Liver (tissue), 9 donors: ENCODE measurements around the gene DCP2. TPM values are rescaled to one million over a fixed set of nuclear protein-coding genes. Genes with fewer than 3 reads are reported as not detected.

Experiments
- DNase-seq: peaks from one replicate; pipeline ENCODE4 v3.0.0-alpha.2; 2017; ENCODE audit warnings: low spot score
- H3K27ac ChIP-seq, 2 donors: one replicate each; pipeline ENCODE4 v1.7.0; 2013; ENCODE audit warnings: inconsistent platforms in 2 of 2, low read length in 2 of 2, control low read depth in 1 of 2, low read depth in 1 of 2, mild to moderate bottlenecking in 1 of 2
- H3K27me3 ChIP-seq, 4 donors: one replicate each; pipeline versions ENCODE4 v1.6.1 to v1.7.0; 2013; ENCODE audit warnings: low read length in 3 of 4, inconsistent platforms in 1 of 4, mild to moderate bottlenecking in 1 of 4, moderate library complexity in 1 of 4; ENCODE audit not compliant: control insufficient read depth in 4 of 4, insufficient read depth in 4 of 4
- H3K36me3 ChIP-seq, 4 donors: one replicate each; pipeline versions ENCODE4 v1.6.1 to v1.7.0; 2013; ENCODE audit warnings: low read length in 3 of 4, mild to moderate bottlenecking in 3 of 4, low read depth in 1 of 4, moderate library complexity in 1 of 4; ENCODE audit not compliant: control insufficient read depth in 4 of 4, insufficient read depth in 3 of 4
- H3K4me1 ChIP-seq, 4 donors: one replicate each; pipeline versions ENCODE4 v1.6.1 to v1.7.0; 2013; ENCODE audit warnings: low read length in 3 of 4, mild to moderate bottlenecking in 3 of 4, moderate library complexity in 1 of 4; ENCODE audit not compliant: control insufficient read depth in 4 of 4, insufficient read depth in 4 of 4
- H3K4me3 ChIP-seq, 3 donors: one replicate each; pipeline versions ENCODE4 v1.6.1 to v1.7.0; 2013; ENCODE audit warnings: low read length in 3 of 3, control low read depth in 1 of 3, low read depth in 1 of 3, mild to moderate bottlenecking in 1 of 3
- H3K9ac ChIP-seq, 2 donors: one replicate each; pipeline ENCODE4 v1.7.0; 2013; ENCODE audit warnings: low read length in 2 of 2, mild to moderate bottlenecking in 2 of 2, moderate library complexity in 2 of 2, control low read depth in 1 of 2, low read depth in 1 of 2
- H3K9me3 ChIP-seq, 4 donors: one replicate each; pipeline versions ENCODE4 v1.6.1 to v1.7.0; 2013; ENCODE audit warnings: low read length in 3 of 4; ENCODE audit not compliant: control insufficient read depth in 4 of 4
- EGR1 ChIP-seq, 2 donors: IDR thresholded peaks; 2 replicates each; pipeline ENCODE4 v1.6.1; 2016 to 2018; ENCODE audit warnings: antibody characterized with exemption in 2 of 2, low read depth in 2 of 2
- FOXA1 ChIP-seq: IDR thresholded peaks from 2 replicates; pipeline ENCODE4 v1.6.1; 2016; ENCODE audit warnings: antibody characterized with exemption
- FOXA2 ChIP-seq: IDR thresholded peaks from 2 replicates; pipeline ENCODE4 v1.6.1; 2016; ENCODE audit warnings: antibody characterized with exemption
- GABPA ChIP-seq, 2 donors: IDR thresholded peaks in 1 of 2; conservative IDR thresholded peaks in 1 of 2; 2 replicates each; pipeline ENCODE4 v1.6.1; 2016; ENCODE audit warnings: antibody characterized with exemption in 2 of 2, mild to moderate bottlenecking in 1 of 2, moderate library complexity in 1 of 2
- HNF4A ChIP-seq, 2 donors: conservative IDR thresholded peaks; 2 replicates each; pipeline ENCODE4 v1.6.1; 2016; ENCODE audit warnings: antibody characterized with exemption in 2 of 2, mild to moderate bottlenecking in 2 of 2
- JUND ChIP-seq, 2 donors: IDR thresholded peaks; 2 replicates each; pipeline ENCODE4 v1.6.1; 2016; ENCODE audit warnings: antibody characterized with exemption in 2 of 2
- SP1 ChIP-seq: IDR thresholded peaks from 2 replicates; pipeline ENCODE4 v1.6.1; 2018; ENCODE audit warnings: antibody characterized with exemption, mild to moderate bottlenecking
- TAF1 ChIP-seq: conservative IDR thresholded peaks from 2 replicates; pipeline ENCODE4 v1.6.1; 2016; ENCODE audit warnings: antibody characterized with exemption, mild to moderate bottlenecking
- YY1 ChIP-seq: IDR thresholded peaks from 2 replicates; pipeline ENCODE4 v1.6.1; 2016; ENCODE audit warnings: antibody characterized with exemption, mild to moderate bottlenecking
- WGBS: extraction: QIAGEN DNeasy Blood & Tissue Kit; methylation state at CpG from one replicate; pipeline ENCODE4 v1.1.7; 2013; 5-methylcytosine and 5-hydroxymethylcytosine counted together
- polyA plus RNA-seq, 2 donors: library from polyadenylated mRNA; stranded (reverse) in 1 of 2; unstranded in 1 of 2; fragments of 200-250 nt in 1 of 2; fragments of >200 nt in 1 of 2; fragmentation: Nextera tagmentation in 1 of 2; extraction: Ambion mirVana in 1 of 2; gene quantifications; one replicate each; pipeline versions ENCODE4 v1.2.1 to v1.2.3, GENCODE V29; 2013 to 2015
- total RNA-seq, 2 donors: library from RNA; depleted of rRNA; stranded (reverse); fragments of >200 nt; gene quantifications; one replicate each; pipeline ENCODE4 v1.2.3, GENCODE V29; 2014
- TF ChIP-seq, protein P1 (sequence below): IDR thresholded peaks from 2 replicates; pipeline ENCODE4 v1.6.1; 2016; ENCODE audit warnings: antibody characterized with exemption
- TF ChIP-seq, protein P2 (sequence below): IDR thresholded peaks from 2 replicates; pipeline ENCODE4 v1.6.1; 2016; ENCODE audit warnings: antibody characterized with exemption, mild to moderate bottlenecking
- TF ChIP-seq, protein P3 (sequence below): fragments of 150-350 bp; IDR thresholded peaks from 2 replicates; pipeline ENCODE4 v1.5.1; 2017; ENCODE audit warnings: improper control_type of control experiment, low read depth, low read length; ENCODE audit not compliant: missing input control
- donor health status: healthy.
- donor health status: healthy.
- donor health status: healthy.
- donor health status: healthy.
- donor health status: healthy.

The DCP2 gene
- total and polyA plus RNA-seq, 4 donors, result 2.9 to 44.2 (median 12.4) TPM

DNA sequence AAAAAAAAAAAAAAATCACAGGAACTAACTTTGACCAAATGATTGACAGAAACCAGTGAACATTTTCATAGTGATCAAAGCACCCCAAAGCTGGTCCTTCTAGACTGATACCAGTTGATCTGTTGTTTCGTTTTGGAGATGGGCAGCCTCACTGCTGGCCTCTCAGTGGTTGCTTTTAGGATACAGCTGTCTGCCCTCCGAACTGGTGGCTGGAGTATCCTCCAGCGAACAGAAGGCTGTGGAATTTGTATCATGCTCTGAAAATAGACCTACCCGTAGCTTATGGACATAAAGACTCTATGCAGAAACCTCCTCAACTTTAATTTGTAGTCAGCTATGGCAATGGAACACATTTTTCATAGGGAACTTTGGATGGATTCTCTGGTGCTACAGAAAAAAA is 49.0 kb downstream of the DCP2 start:
- no peak overlapping the region for H3K27ac ChIP-seq
- TF ChIP-seq SP1 (no peak), YY1 (no peak)
- TF ChIP-seq, protein P1, sequence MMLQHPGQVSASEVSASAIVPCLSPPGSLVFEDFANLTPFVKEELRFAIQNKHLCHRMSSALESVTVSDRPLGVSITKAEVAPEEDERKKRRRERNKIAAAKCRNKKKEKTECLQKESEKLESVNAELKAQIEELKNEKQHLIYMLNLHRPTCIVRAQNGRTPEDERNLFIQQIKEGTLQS, result no peak
- WGBS, result 94% methylated on average over 4 of the region's 4 CpGs
- no peak overlapping the region for H3K9ac ChIP-seq
- H3K4me1 ChIP-seq, result peaks cover 0 to 1% (median 0%) of the 10 kb centered on the region in 4 donors
- no peaks in the 10 kb centered on the region for H3K9me3 ChIP-seq
- H3K4me3 ChIP-seq, result no peak overlapping the region
- peaks cover 18 to 52% (median 45%) of the 10 kb centered on the region in 4 donors for H3K36me3 ChIP-seq
- no peak for DNase-seq
- no peaks in the 10 kb centered on the region for H3K27me3 ChIP-seq

DNA sequence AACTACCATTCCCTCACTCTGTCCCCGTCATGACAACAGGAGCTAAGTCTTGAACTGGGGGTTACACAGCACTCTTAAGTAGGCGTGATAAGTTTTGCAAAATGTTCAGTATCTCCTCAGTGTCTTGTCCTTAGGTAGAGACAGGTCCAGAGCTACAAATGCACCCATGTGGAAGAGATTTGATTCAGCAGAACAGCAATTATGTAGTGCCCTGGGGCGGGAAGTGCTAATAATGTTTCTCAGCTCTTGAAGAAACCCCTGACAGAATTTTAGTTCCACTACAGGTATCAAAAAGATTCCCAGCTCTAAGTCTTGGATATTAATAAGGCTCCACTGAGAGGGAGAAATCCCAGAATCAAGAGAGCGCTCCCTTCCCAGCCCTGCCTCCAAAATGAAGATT is 49.6 kb downstream of the DCP2 start:
- Histone ChIP-seq H3K9ac (no peak overlapping the region), H3K36me3 (peaks cover 17 to 52% (median 43%) of the 10 kb centered on the region in 4 donors), H3K27ac (no peak overlapping the region), H3K4me3 (no peak overlapping the region), H3K27me3 (no peaks in the 10 kb centered on the region), H3K9me3 (no peaks in the 10 kb centered on the region), H3K4me1 (peaks cover 0 to 1% (median 0%) of the 10 kb centered on the region in 4 donors)
- 97% methylated on average over 4 of the region's 4 CpGs for WGBS
- TF ChIP-seq TAF1, result no peak
- no peak for DNase-seq

DNA sequence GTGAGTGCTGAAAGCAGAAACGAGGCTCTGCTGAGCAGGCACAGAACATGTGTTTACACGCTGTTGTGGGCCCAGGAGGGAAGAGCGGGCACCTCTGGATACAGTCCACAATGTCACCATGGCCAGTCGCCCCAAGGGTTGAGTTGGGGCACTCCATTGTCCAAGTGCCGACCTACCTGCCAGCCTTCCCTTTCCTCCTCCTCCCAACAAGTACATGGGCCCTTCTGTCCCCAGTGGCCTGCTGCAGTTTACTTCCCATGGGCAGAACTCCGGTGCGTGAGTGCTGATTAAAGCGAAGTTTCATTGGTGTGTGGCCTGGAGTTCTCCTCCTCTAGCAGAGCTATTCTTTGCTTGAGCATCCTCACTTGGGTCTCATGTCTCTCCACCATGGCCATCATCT is 50.4 kb downstream of the DCP2 start:
- H3K36me3 ChIP-seq, result peaks cover 17 to 52% (median 43%) of the 10 kb centered on the region in 4 donors
- no peak for DNase-seq
- no peak overlapping the region for H3K9ac ChIP-seq
- H3K9me3 ChIP-seq, result no peaks in the 10 kb centered on the region
- H3K27me3 ChIP-seq, result no peaks in the 10 kb centered on the region
- WGBS, result 86% methylated on average over 8 of the region's 8 CpGs
- peaks cover 0 to 1% (median 0%) of the 10 kb centered on the region in 4 donors for H3K4me1 ChIP-seq
- no peak for TF ChIP-seq YY1
- TF ChIP-seq, protein P2, sequence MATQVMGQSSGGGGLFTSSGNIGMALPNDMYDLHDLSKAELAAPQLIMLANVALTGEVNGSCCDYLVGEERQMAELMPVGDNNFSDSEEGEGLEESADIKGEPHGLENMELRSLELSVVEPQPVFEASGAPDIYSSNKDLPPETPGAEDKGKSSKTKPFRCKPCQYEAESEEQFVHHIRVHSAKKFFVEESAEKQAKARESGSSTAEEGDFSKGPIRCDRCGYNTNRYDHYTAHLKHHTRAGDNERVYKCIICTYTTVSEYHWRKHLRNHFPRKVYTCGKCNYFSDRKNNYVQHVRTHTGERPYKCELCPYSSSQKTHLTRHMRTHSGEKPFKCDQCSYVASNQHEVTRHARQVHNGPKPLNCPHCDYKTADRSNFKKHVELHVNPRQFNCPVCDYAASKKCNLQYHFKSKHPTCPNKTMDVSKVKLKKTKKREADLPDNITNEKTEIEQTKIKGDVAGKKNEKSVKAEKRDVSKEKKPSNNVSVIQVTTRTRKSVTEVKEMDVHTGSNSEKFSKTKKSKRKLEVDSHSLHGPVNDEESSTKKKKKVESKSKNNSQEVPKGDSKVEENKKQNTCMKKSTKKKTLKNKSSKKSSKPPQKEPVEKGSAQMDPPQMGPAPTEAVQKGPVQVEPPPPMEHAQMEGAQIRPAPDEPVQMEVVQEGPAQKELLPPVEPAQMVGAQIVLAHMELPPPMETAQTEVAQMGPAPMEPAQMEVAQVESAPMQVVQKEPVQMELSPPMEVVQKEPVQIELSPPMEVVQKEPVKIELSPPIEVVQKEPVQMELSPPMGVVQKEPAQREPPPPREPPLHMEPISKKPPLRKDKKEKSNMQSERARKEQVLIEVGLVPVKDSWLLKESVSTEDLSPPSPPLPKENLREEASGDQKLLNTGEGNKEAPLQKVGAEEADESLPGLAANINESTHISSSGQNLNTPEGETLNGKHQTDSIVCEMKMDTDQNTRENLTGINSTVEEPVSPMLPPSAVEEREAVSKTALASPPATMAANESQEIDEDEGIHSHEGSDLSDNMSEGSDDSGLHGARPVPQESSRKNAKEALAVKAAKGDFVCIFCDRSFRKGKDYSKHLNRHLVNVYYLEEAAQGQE, result no peak
- no peak overlapping the region for H3K27ac ChIP-seq
- no peak overlapping the region for H3K4me3 ChIP-seq

DNA sequence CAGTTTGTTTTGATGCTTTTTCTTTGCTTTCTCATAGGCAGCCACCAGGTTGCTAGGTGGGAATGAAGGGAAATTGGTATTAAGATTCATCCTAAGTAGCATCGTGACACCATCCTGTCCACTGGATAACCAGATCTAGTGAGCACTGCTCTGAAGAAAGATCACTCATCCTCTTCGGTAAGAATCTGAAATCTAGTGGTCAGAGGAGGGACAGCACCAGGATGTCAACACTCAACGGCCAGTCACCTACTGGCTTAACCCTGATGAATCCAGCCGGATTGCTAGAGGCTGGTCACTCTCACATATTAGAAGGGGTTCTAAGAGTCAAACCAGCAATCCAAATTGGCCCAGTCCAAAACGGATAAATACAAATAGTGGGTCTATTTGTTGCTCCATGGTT is 50.8 kb downstream of the DCP2 start:
- H3K9me3 ChIP-seq, result no peaks in the 10 kb centered on the region
- no peak for DNase-seq
- no peak overlapping the region for H3K4me3 ChIP-seq
- H3K9ac ChIP-seq, result no peak overlapping the region
- H3K36me3 ChIP-seq, result peaks cover 17 to 47% (median 43%) of the 10 kb centered on the region in 4 donors
- TF ChIP-seq FOXA2 (no peak), GABPA (IDR thresholded peaks at IDR 0.05 in 1 of 2, conservative IDR thresholded peaks at IDR 0.05 in 1 of 2) (no peak), HNF4A (conservative IDR thresholded peaks at IDR 0.05) (no peak), SP1 (no peak), EGR1 (IDR thresholded peaks at IDR 0.05; ENCODE audit: low read depth in 2 of 2) (no peak), JUND (IDR thresholded peaks at IDR 0.05) (no peak), TAF1 (no peak), FOXA1 (no peak)
- TF ChIP-seq, protein P1, result no peak
- TF ChIP-seq, protein P2, result no peak
- TF ChIP-seq, protein P3, sequence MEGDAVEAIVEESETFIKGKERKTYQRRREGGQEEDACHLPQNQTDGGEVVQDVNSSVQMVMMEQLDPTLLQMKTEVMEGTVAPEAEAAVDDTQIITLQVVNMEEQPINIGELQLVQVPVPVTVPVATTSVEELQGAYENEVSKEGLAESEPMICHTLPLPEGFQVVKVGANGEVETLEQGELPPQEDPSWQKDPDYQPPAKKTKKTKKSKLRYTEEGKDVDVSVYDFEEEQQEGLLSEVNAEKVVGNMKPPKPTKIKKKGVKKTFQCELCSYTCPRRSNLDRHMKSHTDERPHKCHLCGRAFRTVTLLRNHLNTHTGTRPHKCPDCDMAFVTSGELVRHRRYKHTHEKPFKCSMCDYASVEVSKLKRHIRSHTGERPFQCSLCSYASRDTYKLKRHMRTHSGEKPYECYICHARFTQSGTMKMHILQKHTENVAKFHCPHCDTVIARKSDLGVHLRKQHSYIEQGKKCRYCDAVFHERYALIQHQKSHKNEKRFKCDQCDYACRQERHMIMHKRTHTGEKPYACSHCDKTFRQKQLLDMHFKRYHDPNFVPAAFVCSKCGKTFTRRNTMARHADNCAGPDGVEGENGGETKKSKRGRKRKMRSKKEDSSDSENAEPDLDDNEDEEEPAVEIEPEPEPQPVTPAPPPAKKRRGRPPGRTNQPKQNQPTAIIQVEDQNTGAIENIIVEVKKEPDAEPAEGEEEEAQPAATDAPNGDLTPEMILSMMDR, result no peak
- peaks cover 0 to 1% (median 0%) of the 10 kb centered on the region in 4 donors for H3K4me1 ChIP-seq
- no peak overlapping the region for H3K27ac ChIP-seq
- no peaks in the 10 kb centered on the region for H3K27me3 ChIP-seq
- 91% methylated on average over 5 of the region's 5 CpGs for WGBS
